Measurements from ENCODE around the gene SMARCAL1. TPM values are rescaled to one million over a fixed set of nuclear protein-coding genes. Genes with fewer than 3 reads are reported as not detected.

The SMARCAL1 gene
- total RNA-seq, 2 donors from 2014 or later: 12.1 to 16.0 TPM

GRCh38 chr2:216463148-216463547 is 50.9 kb downstream of the SMARCAL1 start:
- no peaks in the 10 kb centered on the region for H3K36me3 ChIP-seq
- H3K27me3 ChIP-seq: no peaks in the 10 kb centered on the region
- H3K9me3 ChIP-seq: no peaks in the 10 kb centered on the region
- DNase-seq (ENCODE audit: low spot score): no peak
- H3K4me1 ChIP-seq: no peaks in the 10 kb centered on the region
- peak overlapping the region in 1 of 2 donors; percentile 91 for H3K27ac ChIP-seq
- H3K4me3 ChIP-seq: no peak overlapping the region
- no peak for TF ChIP-seq CTCF (IDR thresholded peaks at IDR 0.05)

- TF ChIP-seq CTCF (IDR thresholded peaks at IDR 0.05): no peak
- H3K36me3 ChIP-seq: peaks cover 3% of the 10 kb centered on the region
- H3K4me1 ChIP-seq: no peaks in the 10 kb centered on the region
- H3K27me3 ChIP-seq: no peaks in the 10 kb centered on the region
- H3K9me3 ChIP-seq: no peaks in the 10 kb centered on the region
- DNase-seq (ENCODE audit: low spot score): no peak
- no peak overlapping the region for H3K4me3 ChIP-seq
- H3K27ac ChIP-seq: peak overlapping the region; percentile 60 to 91
Measured at GRCh38 chr2:216464104-216464720, 51.9 kb downstream of the SMARCAL1 start.

- H3K4me1 ChIP-seq: no peaks in the 10 kb centered on the region
- no peak overlapping the region for H3K27ac ChIP-seq
- no peak for DNase-seq (ENCODE audit: low spot score)
- no peak for TF ChIP-seq CTCF (IDR thresholded peaks at IDR 0.05)
- H3K36me3 ChIP-seq: peaks cover 3% of the 10 kb centered on the region
- no peak overlapping the region for H3K4me3 ChIP-seq
- H3K27me3 ChIP-seq: no peaks in the 10 kb centered on the region
- no peaks in the 10 kb centered on the region for H3K9me3 ChIP-seq
Measured at GRCh38 chr2:216465579-216466195, 53.4 kb downstream of the SMARCAL1 start.

GRCh38 chr2:216467845-216468244 is 55.6 kb downstream of the SMARCAL1 start:
- no peaks in the 10 kb centered on the region for H3K9me3 ChIP-seq
- no peak for DNase-seq (ENCODE audit: low spot score)
- no peak for TF ChIP-seq CTCF (IDR thresholded peaks at IDR 0.05)
- H3K36me3 ChIP-seq: peaks cover 3% of the 10 kb centered on the region
- H3K27me3 ChIP-seq: no peaks in the 10 kb centered on the region
- H3K4me1 ChIP-seq: no peaks in the 10 kb centered on the region
- no peak overlapping the region for H3K4me3 ChIP-seq
- H3K27ac ChIP-seq: no peak overlapping the region

GRCh38 chr2:216469661-216470060 is 57.4 kb downstream of the SMARCAL1 start:
- no peak for TF ChIP-seq CTCF (IDR thresholded peaks at IDR 0.05)
- DNase-seq (ENCODE audit: low spot score): no peak
- no peak overlapping the region for H3K27ac ChIP-seq
- H3K9me3 ChIP-seq: no peaks in the 10 kb centered on the region
- H3K4me1 ChIP-seq: no peaks in the 10 kb centered on the region
- no peak overlapping the region for H3K4me3 ChIP-seq
- H3K27me3 ChIP-seq: no peaks in the 10 kb centered on the region
- H3K36me3 ChIP-seq: peaks cover 3% of the 10 kb centered on the region

GRCh38 chr2:216473187-216473586 is 60.9 kb downstream of the SMARCAL1 start:
- H3K36me3 ChIP-seq: peaks cover 26% of the 10 kb centered on the region
- no peak overlapping the region for H3K27ac ChIP-seq
- no peaks in the 10 kb centered on the region for H3K9me3 ChIP-seq
- DNase-seq (ENCODE audit: low spot score): no peak
- no peak overlapping the region for H3K4me3 ChIP-seq
- no peaks in the 10 kb centered on the region for H3K4me1 ChIP-seq
- TF ChIP-seq CTCF (IDR thresholded peaks at IDR 0.05): no peak
- H3K27me3 ChIP-seq: no peaks in the 10 kb centered on the region

Measured in right atrium auricular region (tissue), 2 donors.